Measurements from ENCODE around the gene SLC20A1. TPM values are rescaled to one million over a fixed set of nuclear protein-coding genes. Genes with fewer than 3 reads are reported as not detected.
A peak's percentile ranks its signal among the peaks of the same experiment; 100 is the strongest.

SLC20A1 gene
- total RNA-seq, 1 donor from 2014 or later, result 72.9 TPM

DNA sequence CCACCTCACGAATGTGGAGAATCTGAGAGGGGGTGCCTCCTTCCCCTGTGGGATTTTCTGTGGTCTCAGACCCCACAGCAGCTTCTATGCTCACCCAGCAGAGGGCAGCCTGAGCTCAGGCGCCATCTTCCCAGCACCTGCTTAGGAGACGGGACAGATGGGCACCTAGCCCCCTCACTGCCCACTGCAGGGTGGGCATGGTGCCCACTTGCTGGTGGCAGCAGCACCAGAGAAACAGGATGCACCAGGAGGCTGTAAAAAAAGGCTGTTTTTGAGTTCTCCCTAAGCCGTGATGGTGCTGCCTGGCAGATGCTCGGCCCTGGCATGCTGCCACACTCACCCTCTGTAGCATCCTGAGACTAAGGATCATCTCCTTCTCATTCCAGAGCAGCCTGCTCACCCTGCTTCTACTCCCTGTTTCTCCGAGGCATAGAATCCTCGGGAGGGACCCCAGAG is 19.1 kb upstream of the SLC20A1 start:
- peak; percentile 55 for DNase-seq (ENCODE audit: low read depth)

DNA sequence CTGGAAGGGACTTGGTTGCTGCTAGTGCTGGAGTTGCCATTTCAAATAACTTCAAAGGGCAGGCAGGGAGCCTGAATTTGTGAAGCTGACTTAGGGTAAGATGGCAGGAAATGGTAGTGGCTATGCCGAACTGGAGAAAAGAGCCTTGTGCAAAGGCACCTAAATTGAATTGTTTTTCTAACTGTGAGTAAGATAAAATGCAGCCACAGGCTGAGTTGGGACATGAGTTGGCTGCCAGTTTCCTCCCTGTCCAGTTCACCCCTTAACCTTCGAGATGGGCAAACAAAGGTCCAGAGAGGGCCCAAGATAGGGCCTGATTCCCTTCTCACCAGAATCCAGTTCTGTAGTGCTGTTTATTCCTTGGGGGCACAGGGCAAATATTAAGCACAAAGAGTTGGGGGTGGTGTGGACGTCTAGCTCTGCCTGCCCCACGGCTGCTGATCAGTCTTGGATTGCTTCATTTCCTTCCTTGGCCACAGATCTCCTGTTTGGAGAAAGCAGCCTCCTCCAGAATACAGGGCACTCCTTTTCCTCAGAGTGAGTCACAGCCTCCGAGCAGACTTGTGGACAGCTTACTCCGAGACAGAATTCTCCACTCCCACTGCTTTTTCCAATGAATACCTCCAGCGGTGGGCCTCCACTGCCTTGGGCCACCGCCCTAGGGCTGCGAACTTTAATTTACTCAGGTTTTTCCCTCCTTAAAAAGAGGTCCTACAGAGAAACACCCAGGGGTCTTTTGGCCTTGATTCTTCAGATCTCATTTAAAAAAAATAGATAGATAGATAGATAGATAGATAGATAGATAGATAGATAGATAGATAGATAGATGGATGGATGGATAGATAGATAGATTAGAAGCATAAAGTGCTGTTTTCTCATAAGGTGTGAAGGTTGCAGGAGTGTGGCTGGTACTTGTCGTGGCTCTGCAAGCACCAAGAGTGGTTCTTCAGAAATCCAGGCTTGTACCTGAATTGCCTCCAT is 18.4 kb upstream of the SLC20A1 start:
- peak; percentile 96 for DNase-seq (ENCODE audit: low read depth)

DNA sequence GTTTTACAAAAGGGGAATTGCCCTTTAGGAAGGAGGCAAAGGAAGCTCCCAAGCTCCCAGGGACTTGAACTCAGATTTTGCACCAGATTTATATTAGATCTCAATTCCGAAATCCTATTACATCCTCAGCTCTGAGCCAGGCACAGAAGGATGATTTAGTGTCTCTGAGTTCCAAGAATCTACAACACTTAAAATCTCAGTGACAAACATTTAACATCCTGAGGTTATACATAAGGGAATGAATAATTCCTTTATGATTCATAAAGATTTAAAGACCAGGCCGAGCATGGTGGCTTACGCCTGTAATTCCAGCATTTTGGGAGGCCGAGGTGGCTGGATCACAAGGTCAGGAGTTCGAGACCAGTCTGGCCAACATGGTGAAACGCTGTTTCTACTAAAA is 16.5 kb upstream of the SLC20A1 start:
- no peak for DNase-seq (ENCODE audit: low read depth)

- no peak for DNase-seq (ENCODE audit: low read depth)
Measured at GRCh38 chr2:112629823-112630222, 15.9 kb upstream of the SLC20A1 start.

GRCh38 chr2:112630268-112630667 is 15.5 kb upstream of the SLC20A1 start:
- no peak for DNase-seq (ENCODE audit: low read depth)

DNA sequence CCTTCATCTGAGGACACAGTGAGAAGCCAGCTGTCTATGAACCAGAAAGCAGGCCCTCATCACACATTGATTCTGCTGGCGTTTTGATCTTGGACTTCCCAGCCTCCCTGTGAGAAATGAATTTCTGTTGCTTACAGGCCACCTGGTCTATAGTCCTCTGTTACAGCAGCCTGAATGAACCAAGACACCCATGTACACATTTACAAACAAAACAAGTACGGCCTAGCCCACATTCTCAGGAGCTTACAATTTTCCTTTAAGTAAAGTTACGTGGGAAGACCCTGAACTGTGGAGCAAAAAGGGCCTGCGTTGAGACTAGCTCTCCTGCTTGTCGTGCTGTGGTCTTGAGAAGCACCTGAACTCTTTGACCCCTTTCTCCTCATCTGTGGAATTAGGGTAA is 12.0 kb upstream of the SLC20A1 start:
- no peak for DNase-seq (ENCODE audit: low read depth)

DNA sequence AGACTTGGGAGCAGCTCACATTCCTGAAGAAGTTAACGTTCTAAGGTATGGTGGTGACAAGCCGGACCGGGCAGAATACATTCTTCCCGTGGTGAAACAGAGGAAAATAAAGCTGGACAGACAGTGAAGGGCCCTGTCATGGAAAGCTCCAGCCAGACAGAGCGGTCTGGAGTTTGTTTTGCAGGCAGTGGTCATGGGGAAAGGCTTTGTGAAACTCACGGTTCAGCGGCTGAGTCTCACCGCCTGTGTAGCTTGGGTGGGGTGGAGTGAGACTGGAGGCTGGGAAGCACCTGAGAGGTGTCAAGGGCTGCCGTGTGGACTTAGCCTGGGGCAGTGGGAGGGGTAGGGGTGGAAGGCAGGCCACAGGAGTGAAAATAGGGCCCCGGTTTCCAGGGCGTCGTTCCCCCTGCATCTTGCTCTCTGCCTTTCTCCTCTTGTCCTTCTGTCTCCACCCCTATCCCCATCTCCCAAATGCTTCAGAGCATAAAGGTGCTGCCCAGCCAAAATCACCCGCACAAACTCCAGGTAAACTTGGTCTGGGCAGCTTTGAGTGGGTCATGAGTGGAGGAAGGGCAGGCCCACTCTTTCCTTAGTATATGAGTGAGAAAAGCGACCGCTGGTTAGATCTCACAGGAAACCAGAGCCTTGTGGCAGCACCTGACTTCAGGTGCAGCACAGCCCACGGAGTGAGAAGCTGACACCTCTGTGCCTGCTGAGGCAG is 11.4 kb upstream of the SLC20A1 start:
- DNase-seq (ENCODE audit: low read depth), result peak; percentile 53

GRCh38 chr2:112634874-112635157 is 10.9 kb upstream of the SLC20A1 start:
- no peak for DNase-seq (ENCODE audit: low read depth)

DNA sequence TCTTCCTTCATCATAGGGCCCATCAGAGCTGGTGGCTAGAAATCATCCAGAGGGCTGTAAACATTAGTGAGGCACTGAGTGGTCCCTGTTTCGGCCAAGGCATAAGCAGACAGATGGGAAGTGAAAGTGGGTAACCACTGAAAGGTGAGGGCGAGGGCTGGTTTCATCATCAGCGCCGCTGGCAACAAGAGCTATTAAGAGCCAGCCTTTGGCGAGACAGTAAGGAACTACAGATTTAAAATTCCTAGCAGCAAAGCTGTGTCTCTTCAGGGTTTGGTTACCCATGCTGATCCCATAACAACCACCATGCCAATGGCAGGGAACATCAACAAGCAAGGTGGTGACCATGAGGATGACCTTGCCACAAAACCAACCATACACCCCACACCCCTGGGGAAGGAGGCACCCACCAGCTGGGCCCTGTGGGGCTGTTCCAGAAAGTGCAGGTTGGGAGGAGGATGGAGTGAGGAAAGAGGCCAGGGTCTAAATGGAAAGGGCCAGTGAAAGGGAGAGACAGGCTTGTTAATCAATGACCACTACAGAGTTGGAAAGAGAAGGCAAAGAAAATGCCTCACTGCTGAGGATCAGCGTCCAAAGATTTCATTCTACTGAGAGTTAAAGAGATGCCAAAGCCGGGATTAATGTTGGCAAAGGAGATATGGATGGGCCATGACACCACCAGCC is 9.0 kb upstream of the SLC20A1 start:
- no peak for DNase-seq (ENCODE audit: low read depth)

GRCh38 chr2:112637289-112637660 is 8.5 kb upstream of the SLC20A1 start:
- no peak for DNase-seq (ENCODE audit: low read depth)

- peak; percentile 42 for DNase-seq (ENCODE audit: low read depth)
Measured at GRCh38 chr2:112639936-112640335, 5.8 kb upstream of the SLC20A1 start.

DNA sequence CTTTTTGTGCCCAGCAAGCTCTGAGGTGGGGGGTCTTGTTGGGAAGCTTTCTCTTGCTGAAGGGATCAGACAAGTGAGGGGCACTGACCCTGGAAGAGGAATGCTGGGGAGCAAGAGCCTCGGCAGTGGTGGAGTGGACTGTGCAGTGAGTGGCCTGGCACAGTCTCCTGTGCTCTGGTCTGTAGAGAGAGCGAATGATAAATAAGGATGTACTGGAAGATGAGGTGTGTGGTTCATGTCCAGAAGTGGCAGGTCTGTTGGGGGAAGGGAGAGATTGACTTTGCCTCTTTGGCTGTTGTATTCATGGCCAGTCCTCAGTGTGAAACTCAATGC is 5.3 kb upstream of the SLC20A1 start:
- no peak for DNase-seq (ENCODE audit: low read depth)

GRCh38 chr2:112640800-112641675 is 4.7 kb upstream of the SLC20A1 start:
- peak; percentile 81 for DNase-seq (ENCODE audit: low read depth)

DNA sequence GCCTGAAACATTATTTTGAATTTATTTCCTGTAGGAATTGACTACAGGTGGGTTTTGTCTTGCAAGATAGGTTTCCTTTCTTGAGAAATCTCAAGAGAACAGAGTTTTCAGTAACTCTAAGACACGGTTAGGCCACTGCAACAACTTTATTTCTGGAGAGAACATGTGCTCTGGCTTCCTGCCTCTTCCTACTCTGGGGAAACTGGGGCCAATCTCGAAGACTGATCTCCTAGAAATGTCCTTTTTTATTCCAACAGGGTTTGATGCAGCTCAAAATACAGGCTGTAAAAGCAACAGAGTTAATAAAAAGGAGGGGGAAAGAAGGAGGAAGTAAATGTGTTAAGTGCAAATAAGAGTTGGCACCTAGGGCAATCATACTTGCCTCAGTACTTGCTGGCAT is 4.0 kb upstream of the SLC20A1 start:
- no peak for DNase-seq (ENCODE audit: low read depth)

GRCh38 chr2:112642561-112642960 is 3.2 kb upstream of the SLC20A1 start:
- no peak for DNase-seq (ENCODE audit: low read depth)

DNA sequence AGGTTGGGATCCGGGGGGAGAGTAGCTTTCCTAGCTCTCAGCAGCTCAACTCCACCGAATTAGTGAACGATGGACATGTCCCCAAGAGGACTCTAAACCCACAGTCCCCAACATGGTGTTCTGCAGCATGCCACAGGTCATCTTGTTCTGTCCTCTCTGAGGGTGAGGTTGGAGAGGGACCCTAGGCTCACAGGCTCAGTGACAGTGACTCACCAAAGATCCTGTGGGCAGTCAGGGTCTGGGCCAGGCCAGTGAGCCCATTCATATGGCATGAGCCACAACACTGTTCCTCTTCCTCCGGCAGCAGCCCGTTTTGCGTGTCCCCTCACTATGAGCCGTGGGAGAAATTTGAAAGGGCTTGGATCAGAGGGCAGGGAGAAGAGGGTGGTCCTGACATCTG is 2.8 kb upstream of the SLC20A1 start:
- no peak for DNase-seq (ENCODE audit: low read depth)

DNA sequence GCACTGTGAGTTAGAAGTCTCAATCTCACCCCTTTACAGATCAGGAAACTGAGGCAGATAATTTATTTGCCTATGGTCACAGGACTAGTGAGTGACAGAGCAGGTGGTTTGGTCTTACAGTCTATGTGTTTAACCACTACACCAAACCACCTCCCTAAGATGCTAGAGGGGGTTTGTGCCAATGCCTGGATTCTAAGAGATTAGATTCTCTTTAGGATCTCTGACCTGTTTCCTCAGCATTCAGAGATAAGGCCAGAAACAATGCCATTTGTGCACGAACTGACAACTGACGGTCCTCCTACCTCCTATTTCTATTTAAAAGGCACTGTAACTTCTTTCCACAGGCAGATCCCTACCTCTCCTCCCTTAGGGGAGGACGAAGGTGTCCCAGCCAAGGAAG is 2.3 kb upstream of the SLC20A1 start:
- DNase-seq (ENCODE audit: low read depth), result no peak

DNA sequence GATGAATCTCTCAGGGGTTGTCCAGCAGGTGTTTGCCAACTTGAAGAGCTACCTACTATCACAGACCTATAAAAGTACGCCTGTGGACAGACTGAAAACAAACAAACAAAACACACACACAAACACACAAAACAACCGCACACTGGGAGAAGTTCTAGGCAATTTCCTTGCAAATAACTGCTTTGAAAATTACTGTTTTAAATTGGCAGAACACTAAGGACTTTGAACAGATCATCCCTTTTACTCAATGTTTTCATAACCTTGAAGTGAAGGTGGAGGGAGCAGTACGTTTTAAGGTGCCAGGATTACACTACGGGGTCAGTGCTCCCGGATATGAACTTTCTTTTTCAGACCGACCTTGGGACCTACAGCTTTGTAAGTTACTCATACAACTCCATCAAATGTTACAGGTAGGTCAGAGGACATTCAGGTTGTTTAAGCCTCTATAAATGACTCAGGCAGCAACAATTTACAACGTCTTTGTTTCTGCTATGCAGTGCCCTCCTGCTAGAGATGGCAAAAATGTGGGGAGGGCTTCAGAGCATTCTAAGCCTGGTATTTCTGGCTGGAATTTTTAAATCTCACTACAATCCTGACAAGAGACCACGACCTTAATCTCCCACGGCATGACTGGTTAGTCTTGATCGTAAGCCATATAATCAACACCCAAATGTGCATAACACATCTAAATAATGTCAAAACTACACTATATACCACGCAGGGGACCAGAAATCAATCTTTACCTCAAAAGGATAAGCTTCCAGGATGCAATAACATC is 1.4 kb upstream of the SLC20A1 start:
- peak; percentile 96 for DNase-seq (ENCODE audit: low read depth)

DNA sequence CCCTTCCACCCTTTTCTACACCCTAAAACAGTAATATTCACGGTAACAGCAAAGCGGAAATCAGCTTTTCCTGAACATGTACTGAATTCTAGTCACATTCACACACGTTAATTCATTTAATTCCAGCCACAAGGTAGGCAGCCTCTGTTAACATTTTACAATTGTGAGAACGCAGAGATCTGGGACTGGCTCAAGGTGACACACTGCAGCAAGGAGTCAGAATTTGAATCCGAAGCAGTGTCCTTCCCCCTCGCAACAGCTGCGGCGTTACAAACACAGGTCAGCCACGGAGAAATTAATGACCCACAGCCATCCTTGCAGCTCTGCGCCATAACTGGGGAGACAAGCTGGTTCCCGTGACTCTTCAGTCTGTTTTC is 818 bp upstream of the SLC20A1 start:
- peak; percentile 82 for DNase-seq (ENCODE audit: low read depth)

DNA sequence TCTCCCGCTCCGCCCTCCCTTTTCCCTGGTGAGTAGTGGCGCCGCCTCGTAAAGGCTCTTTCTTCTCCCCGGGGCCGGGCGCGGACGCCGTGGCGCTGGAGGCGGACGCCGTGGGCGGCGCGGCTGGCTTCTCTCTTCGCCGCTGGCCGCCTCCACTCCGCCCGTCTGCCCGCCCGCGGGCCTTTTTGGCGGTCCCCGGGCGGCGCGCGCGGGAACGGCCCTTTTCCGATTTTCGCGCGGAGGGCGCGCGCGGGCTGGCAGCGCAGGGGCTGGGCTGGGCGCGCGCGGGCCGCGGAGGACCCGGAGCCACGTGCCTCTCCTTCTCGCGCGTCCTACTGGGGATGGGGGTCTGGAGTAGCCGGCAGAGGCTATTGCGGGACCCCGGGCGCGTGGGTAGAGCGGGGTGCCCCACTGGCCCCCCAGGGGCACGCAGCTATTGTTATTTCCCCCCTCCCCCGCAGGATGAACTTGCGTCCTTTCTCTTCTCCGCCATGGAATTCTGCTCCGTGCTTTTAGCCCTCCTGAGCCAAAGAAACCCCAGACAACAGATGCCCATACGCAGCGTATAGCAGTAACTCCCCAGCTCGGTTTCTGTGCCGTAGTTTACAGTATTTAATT is 472 bp downstream of the SLC20A1 start:
- DNase-seq (ENCODE audit: low read depth), result no peak

Data from renal cortical epithelial cell (primary cell).